Measurements from ENCODE around the gene LTO1.

DNA sequence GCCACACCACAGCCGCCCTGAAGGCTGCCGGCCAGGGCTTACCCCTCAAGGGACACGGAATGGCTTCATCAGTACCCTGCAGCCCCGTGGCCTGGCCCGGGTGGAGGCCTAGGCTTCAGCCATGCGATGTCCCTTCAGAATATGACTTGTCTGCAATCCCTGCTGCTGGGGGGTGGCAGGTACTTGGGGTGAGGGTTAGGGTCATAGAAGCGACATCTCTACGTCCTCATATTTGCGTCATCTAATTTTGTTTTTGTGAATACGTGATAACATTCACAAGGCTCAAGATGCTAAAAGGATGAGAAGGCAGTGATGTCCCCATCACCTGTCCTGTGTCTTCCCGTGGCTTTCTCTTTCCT, 27.8 kb downstream of the LTO1 start:
- TF ChIP-seq CTCF (conservative IDR thresholded peaks at IDR 0.05; ENCODE audit: low read length) (no peak), EZH2phosphoT487 (IDR thresholded peaks at IDR 0.05; ENCODE audit: borderline replicate concordance) (no peak)
